GM18867 (cell line): ENCODE data around the gene NHERF1.

Experiments used
- ATAC-seq: cut with Tn5 transposase; IDR thresholded peaks from one replicate; pipeline ENCODE4 v1.9.1; 2021; ENCODE audit warnings: mild to moderate bottlenecking, moderate library complexity; ENCODE audit not compliant: unreplicated experiment

NHERF1 gene

GRCh38 chr17:74748279-74748528, 224 bp upstream of the NHERF1 start:
- no peak for ATAC-seq

- peak; percentile 2 for ATAC-seq
Observed at GRCh38 chr17:74749279-74750038, 1.0 kb downstream of the NHERF1 start.

- ATAC-seq: no peak
Observed at GRCh38 chr17:74750039-74750326, 1.6 kb downstream of the NHERF1 start.

- ATAC-seq: no peak
Observed at GRCh38 chr17:74750327-74751069, 2.1 kb downstream of the NHERF1 start.

GRCh38 chr17:74752415-74752814, 4.0 kb downstream of the NHERF1 start:
- ATAC-seq: no peak

- ATAC-seq: no peak
Observed at GRCh38 chr17:74752822-74753401, 4.5 kb downstream of the NHERF1 start.

- no peak for ATAC-seq
Observed at GRCh38 chr17:74754832-74755231, 6.4 kb downstream of the NHERF1 start.

GRCh38 chr17:74755533-74755932, 7.1 kb downstream of the NHERF1 start:
- no peak for ATAC-seq

GRCh38 chr17:74756891-74757290, 8.5 kb downstream of the NHERF1 start:
- ATAC-seq: no peak

- ATAC-seq: no peak
Observed at GRCh38 chr17:74757502-74757901, 9.1 kb downstream of the NHERF1 start.

GRCh38 chr17:74757931-74758847, 9.8 kb downstream of the NHERF1 start:
- no peak for ATAC-seq

- no peak for ATAC-seq
Observed at GRCh38 chr17:74758848-74759168, 10.4 kb downstream of the NHERF1 start.

GRCh38 chr17:74759243-74759801, 10.9 kb downstream of the NHERF1 start:
- peak; percentile 65 for ATAC-seq

GRCh38 chr17:74759941-74760340, 11.5 kb downstream of the NHERF1 start:
- no peak for ATAC-seq

- no peak for ATAC-seq
Observed at GRCh38 chr17:74760404-74761105, 12.1 kb downstream of the NHERF1 start.

- ATAC-seq: no peak
Observed at GRCh38 chr17:74761419-74761818, 13.0 kb downstream of the NHERF1 start.

GRCh38 chr17:74761931-74762330, 13.5 kb downstream of the NHERF1 start:
- ATAC-seq: no peak

GRCh38 chr17:74763565-74764387, 15.3 kb downstream of the NHERF1 start:
- ATAC-seq: no peak

GRCh38 chr17:74764751-74765286, 16.4 kb downstream of the NHERF1 start:
- ATAC-seq: no peak

- no peak for ATAC-seq
Observed at GRCh38 chr17:74766413-74766812, 18.0 kb downstream of the NHERF1 start.
